Glomerular visceral epithelial cell (primary cell): Measurements from ENCODE around the gene GRIP1.

Experiments
- DNase-seq: peaks from one replicate; pipeline ENCODE4 v3.0.0-alpha.2; 2016; ENCODE audit errors: extremely low spot score

GRIP1 gene

DNA sequence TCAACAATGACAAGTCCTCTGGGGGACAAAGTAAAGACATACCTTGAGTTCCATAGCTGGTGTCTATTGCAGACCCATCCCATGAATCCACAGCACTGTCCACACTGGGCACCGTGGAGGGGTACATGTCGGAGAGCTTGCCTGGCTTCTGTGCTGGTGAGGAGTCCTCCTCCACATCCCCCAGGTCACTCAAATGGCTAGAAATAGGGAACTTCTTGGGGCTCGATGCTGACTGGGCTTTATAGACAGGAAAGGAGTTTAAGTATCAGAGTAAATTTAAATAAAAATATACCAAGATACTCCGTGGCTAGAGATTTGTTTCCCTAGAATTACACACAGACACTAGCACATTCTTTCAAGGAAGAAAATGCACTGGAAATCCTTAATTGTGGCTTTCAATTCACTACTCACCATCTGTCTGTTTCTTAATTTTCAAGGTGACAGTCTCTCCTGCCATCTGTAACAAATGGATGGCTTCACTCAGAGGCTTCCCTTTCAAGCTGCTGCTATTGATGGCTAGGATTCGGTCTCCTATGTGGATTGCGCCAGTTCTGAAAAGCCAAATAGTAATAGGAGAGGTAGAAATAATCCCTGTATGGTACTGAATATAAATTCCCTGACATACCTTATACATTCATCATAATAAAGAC is 286.5 kb downstream of the GRIP1 start:
- DNase-seq, result no peak

DNA sequence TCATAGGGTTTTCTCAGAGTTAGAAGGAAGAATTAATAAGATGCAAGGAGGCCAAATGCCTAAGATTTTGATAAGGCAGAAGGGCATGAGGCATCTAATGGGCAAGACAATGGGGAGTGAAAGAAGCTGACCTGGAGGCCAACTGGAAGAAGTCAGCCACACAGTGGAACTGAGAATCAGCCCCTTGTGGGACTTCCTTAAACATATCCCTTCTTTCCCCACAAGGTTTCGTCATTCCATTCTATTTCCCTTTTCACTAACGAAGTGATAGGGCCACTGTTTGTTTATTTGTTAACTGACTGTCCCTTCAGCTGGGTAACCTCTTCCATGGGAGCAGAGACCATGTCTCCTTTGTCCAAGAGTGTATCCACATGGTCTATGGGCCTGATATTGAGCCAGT is 290.4 kb downstream of the GRIP1 start:
- no peak for DNase-seq

DNA sequence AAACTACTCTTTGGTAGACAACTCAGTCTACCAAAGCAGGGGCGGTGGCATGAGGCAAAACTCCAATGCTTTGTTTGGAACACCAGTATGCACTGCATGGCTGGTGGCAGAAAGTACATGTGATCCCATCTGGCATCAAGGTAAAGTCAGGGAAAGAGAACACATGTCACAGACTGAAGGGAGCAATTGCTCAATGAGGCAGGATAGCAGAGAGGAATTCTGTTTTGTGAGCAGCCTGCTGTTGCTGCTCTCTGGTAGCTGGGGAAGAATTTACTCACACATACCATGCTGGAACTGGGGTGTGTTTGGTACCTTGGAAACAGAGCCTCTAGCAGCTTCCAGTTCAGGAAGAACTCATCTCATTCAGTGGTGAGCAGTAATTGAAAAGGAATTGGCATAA is 291.8 kb downstream of the GRIP1 start:
- DNase-seq, result no peak

DNA sequence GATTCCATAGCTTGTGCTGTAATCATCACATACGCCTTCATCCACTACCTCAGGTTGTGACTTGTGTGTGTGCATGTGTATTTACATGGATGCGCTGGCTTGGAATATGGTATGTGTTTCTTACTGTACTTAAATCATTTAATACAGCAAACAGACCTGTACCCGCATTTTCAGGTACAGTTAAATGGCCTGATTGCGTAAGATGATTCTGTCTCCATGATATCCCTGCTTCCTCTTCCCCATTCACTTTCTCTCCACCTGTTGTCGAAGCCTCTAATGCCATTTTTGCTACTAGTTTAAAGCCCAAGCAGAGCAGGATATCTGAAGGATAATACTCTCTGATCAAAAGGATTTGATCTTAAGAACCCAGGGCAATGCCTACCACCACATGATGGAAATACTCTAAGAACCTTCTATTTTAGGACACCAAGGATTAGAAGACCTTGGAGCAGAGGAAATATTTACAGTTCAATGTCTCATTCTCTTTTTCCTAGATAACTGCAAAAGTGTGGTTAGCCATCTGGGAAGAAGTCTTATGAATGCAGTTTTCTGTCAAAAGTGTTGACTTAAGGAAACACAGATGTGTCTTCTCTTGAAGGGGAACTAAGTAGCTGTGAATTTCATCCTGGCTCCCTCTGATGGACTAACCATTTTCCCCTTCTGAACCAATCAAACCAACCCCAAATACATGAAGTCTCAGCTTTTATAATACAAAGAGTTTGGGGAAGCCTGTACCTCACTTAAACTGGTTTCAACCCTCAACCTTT is 297.9 kb downstream of the GRIP1 start:
- DNase-seq, result no peak

DNA sequence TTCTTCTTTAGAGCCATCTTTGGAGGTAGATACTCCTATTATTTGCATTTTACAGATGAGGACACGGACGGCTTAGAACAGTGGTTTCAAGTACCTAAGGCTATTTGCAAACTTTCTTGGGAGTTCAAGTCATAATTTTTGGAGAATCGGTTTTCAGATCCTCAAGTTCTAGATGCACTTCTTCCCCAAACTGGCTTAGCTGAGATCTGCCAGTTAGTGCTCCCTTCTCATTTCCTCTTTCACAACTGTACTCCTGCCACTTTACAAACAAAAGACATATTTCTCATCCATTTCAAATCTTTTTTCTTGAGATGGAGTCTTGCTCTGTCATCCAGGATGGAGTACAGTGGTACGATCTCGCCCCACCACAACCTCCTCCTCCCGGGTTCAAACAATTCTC is 299.3 kb downstream of the GRIP1 start:
- no peak for DNase-seq

DNA sequence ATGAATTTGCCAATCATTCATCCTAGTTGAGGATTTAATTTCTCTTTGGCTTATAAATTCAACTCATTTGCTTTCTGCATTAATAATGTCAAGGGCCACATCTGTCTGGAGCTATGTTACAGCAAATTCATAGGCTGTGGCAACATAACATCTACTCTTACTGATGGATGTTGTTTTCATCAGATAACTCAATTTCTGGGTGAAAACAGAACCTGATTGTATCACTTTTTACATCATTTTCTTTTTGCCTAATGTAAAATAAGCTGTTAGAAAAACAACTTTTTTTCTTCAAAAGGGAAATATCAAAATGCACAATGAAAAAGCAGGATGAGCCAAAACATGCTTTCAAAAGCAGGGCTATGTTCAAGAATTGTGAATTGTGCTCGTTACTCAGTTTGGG is 303.3 kb downstream of the GRIP1 start:
- DNase-seq, result no peak

DNA sequence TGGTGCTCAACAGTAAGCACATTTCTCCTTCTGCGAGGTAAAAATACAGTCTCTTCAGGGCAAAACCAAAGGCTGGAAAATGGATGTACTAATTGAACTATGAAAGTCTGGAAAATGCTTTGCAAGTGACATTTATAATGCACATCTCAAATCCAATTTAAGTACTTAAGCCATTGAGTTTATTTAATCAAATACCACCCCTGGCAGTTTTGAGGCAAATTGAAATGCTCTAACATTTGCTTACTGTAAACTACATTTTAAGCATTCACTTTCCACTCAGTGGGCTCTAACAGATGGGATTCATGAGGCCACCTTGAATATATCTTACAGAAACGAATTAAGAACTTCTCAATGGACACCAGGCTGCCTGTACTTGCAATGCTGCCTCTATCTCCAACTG is 306.9 kb downstream of the GRIP1 start:
- no peak for DNase-seq

DNA sequence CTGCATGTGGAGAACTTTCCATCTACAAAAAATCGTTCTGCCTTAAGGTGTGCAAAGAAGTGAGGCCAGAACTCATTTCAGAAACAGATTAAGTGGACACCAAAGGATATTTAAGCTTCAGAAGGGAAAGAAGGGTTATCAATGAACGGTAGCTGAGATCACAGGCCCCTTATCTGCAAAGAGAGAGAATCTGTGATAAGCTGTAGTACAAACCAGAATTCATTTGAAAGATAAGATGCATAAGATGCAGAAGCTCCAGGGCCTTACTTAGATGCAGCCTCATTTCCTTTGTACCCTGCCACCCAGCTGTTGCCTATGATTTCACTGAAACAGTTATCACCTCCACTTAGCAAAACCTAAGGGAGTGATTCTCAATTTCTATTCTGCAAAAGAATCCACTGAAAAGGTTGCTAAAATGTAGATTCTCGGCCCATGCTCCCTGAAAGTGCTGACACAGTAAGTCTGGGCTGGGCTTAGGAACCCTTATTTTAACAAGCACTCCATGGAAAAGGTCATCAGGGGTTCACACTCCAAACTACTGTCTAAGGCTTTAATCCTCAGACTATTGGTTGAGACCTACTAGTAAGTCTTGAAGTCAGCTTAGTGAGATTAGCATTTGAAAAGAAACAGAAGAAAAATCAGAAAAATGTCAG is 311.7 kb downstream of the GRIP1 start:
- DNase-seq, result no peak

DNA sequence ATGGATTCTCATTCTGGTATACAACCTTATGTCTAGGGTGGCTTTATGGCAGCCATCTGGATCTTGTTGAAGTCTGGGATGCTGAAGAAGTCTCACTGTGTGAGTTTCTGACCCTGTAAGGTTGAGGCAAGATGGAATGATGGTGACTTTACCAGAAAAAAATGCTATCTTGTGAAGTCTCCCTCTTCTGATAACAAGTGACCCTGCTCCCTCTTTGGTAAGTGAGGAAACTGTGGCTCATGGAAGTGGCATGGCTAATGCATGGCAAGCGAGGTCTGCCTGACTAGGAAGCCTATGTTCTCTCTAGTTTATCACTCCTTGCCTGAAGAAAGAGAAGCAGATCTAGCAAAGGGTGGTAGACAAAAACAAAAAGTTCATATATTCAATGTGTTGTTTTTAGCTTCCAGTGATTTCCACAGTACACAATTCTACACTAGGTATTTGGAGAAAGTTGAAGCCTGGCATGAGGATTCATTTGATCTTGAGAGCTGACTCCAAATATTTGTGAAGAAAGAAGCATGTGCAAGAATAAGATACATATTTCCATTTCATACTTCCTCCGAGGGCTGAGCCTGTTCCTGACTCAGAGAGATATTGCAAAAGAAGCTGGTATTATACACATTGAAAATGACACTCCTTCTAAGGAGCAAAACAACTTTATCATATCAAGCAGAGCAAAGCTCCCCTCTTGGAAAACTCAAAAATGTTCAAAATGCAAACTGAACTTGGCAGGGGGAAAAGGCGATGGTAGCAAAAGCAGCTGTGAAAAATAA is 313.0 kb downstream of the GRIP1 start:
- no peak for DNase-seq

DNA sequence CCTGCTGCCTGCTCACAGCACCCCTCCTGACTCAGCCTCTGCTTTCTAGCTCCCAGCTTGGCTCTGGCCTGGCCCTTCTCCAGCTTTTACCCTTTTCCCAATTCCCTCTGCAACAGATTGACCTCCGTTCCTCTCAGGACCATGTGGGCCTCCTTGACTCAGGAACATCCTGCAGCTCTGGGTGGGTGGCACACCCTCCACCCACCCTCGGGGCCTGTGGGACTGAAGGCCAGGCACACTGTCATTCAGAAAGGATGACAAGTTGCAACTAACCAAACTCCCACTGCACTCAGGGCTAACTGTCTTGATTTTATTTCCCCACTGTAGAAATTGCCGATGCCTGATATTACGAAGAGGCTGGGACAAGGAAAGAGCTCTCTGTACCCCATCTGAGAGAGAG is 317.2 kb downstream of the GRIP1 start:
- DNase-seq, result no peak

DNA sequence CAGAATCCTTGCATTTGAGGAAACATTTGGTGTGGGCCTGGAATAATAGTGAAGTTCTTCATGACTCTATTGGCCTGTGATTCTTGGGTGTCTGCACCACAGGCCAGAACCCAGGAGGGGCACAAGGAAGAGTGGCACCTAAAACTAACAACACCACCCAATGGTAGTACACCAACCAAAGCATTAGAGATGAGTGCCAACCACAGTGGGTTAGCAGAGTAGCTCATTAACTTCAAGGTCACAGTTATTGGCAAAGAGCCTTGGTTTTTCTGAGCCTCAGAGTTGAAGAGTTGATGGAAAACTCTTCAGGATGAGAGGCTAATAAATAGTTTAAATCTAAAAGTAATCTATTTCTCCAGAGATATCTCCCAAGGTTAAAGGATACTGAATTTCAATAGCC is 319.6 kb downstream of the GRIP1 start:
- DNase-seq, result peak; percentile 4

DNA sequence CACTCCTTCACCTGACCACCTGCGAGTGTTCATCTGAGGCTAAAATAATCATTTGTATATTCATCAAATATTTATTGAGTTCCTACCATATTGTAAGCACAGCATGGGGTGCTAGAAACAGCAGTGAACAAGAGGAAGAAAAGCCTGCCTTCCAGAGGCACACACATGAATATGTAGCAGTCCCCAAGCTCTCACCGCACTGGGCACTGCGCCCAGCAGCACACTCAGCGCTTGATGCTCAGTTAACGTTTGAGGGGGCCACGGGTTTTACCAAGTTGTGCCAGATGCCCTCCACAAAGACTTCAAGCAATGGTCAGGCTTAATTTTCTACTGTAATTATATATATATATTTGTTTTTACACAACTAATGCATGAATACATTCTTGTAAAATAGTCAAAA is 324.6 kb downstream of the GRIP1 start:
- no peak for DNase-seq

DNA sequence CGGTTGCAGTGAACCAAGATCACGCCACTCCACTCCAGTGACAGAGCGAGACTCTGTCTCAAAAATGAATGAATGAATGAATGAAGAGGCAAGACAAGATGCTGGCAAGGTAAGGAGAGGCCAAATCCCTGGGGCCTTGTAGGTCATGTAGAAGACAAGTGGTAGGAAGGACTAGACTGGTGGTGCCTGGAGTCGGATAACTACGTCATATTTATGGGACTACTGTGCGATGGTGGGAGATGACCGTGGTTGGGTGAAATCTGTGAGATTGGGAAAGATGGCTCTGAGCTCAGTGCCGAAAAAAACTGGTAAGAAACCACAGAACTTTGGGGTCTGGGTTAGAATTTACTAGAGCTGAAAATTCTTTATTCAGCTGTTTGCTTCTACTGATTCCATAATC is 326.0 kb downstream of the GRIP1 start:
- no peak for DNase-seq

DNA sequence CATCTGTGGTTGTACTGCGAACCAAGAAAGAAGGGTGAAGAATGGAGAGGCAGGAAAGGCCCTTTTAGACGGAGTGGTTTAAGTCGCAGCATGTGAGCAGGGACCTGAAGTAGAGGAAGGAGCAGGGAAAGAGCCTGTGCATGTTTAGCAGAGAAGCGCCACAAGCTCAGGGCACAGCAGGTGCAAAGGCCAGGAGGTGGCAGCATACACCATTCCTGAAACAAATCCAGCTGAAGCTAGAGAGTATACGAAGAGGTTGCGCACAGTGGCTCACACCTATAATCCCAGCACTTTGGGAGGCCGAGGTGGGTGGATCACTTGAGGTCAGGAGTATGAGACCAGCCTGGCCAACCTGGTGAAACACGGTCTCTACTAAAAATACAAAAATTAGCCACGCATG is 326.7 kb downstream of the GRIP1 start:
- peak; percentile 44 for DNase-seq

DNA sequence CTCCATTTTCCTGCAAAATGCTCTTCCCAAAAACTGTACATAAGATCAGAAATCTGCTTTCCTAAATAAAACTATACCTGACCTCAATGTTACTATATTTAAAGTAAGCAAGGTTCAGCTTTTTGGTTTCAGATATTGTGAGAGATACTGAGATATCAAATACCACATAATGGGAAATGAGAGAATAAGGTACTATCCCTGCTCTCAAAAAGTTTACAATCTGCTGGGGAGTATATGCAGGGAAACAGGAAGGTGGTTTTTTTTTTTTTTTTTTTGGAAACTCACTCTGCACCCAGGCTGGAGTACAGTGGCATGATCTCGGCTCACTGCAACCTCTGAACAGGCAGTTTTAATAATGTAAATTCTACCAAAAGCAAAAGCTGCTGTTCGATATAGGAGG is 327.6 kb downstream of the GRIP1 start:
- DNase-seq, result no peak

DNA sequence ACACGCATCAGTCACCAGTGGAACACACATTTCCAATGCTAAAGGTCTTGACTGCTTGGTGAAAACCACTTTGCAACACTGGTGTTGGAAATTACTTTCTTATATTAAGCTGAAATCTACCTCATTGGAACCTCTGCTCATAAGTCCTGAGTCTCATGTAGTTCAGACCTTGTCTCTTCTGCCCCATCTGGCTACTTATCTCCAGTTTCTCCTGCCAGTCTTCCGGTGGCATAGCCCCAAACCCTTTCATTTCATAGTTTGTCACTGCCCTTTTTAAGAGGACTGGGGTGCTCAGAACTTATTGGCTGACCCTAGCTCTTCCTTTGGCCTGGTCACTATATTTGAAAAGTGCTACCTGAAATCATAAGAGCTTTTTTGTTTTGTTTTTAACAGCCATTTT is 332.9 kb downstream of the GRIP1 start:
- DNase-seq, result no peak

DNA sequence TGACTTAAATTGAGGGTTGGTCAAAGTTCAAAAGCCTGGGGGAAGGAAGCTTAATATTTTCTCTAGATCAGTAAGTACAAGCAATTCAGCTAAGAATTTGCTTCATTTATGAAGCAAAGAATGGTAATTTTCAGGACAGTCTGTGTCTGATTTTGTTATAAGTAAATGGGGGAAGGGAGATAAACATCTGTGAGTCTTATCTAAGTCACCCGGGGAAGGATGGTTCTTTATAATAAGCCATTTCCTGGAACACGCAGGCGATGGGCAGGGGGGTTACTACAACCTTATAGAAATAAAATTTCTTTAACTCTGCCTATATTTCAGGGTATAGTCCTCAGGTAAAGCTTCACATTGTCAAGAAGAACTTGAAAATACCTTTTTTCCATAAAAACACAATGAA is 333.7 kb downstream of the GRIP1 start:
- DNase-seq, result no peak

DNA sequence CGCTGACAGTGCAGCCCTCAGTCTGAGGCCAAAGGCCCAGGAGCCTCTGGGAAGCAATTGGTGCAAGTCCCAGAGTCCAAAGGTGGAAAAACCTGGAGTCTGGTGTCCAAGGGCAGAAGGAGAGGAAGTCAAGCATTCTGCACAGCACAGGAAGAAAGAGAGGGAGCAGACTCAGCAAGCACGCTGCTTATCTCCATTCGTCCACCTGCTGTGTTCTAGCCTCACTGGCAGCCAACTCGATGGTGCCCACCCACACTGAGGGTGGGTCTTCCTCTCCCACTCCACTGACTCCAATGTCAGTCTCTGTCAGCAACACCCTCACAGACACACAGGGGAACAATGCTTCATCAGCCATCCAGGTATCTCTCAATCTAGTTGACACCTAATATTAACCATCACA is 337.8 kb downstream of the GRIP1 start:
- DNase-seq, result no peak

DNA sequence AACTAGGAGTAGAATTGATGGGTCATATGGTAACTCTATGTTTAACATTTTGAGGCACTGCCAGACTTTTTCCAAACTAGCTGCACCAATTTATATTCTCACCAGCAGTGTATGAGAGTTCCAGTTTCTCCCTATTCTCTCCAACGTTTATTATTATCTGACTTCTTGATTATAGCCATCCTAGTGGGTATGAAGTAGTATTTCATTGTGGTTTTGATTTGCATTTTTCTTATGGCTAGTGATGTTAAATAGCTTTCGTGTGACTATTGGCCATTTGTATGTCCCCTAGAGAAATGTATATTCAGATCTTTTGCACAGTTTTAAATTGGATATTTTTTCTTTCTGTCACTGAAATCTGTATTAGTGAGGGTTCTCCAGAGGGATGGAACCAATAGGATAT is 338.7 kb downstream of the GRIP1 start:
- DNase-seq, result no peak

DNA sequence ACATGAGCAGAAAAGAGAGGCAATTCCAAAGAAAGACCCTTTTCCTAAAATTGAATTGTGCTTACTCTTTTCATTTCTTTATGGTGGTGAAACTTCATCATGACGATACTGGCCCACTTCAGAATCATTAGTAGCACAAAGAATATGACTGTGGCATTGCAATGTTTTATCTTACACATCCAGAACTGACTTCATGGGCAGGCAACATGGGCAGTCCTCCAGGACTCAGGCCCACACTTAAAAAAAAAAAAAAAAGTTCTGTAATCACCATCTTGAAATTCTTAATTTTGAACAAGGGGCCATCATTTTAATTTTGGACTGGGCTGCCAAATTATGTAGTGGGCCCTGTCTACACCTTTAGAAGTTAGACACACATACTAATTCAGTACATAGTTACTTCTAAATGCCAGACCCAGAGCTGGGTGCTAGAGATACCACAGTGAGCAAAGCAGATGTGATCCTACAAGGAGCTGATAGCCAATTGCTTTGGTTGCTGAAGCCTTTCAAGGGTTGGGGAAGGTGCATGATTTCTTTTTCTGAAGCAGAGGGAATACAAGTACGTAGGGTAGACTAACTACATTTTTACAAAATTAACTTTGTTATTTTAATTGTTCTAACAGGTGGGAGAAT is 341.4 kb downstream of the GRIP1 start:
- no peak for DNase-seq

DNA sequence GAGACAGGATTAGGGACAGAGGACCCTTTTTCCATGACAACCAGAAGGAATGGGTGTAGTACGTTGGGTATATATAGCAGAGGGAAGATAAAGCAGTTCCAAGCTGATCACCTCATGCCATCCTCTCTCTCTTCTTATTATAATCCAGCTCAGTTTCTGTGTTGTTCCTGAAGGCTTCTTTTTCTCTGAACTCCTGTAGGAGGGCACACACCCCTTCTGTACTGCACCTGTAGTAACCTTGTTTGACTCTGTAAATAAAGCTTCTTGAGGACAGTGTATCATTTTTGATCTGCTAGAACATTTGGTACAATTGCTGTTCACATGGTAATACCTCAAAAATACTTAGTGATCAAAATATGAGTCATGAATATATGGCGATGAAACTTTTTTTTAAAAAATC is 343.1 kb downstream of the GRIP1 start:
- DNase-seq, result no peak

DNA sequence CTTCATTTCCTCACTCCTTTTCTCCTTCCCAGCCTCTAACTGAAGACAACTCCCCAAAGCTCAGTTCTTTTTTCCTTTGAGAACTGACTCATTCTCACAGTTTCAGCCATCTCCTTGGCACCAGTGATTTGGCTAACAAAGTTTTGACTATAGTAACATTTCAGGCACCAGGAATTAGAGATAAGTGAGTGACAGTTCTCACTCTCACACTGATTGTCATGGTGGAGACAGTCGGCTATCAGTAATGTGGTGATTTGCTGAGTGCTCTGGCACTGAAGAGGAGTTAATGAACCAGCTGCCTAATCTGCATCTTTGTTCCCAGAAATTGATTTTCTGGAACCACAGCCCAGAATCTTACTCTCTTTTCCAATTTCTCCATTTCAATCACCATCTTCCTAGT is 347.1 kb downstream of the GRIP1 start:
- no peak for DNase-seq
